ENCODE results near the gene BACH1.
"Not testable (repeated sequence)": the region's sequence is repeated elsewhere in the genome, so short reads cannot be mapped to it uniquely, and the experiment has no call there.

BACH1 gene

DNA sequence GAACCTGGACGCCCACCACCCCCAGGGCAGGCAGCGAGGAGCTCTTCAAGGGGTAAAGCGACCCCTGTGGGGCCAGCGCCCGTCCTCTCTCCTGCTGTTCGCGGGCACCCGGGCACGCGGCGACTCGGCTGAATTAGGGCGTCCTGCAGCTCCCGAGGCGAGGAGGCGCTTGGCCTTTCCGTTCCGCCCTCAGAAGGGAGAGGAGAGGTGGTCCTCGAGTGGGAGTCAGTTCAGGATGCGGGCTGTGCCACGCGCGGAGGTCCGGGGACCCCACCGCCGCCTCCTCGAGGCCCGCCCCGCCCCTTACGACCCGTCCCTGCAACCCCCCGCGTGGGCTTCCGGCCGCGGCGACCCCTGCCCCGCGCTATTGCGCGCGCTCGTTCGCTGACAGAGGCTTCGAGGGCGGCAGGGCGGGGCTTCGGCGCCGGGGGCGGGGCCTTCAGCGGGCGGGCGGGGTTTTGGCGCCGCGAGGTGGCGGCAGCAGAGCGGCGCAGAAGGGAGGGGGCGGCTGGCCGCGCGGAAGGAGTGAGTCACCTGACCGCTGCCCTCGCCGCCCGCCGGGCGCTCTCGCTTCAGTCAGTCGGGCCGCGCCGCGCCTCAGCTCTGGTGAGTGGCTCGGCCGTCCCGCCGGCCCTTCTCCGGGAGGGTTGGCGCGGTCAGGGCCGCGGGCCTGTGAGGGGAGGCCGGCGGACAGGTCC is at the start of gene BACH1:
BACH1 (plus strand) TSS at position 575 of the 698 bp plus-strand sequence. CDS start 22,359 bp downstream, outside the sequence.
- peak; percentile 76 to 89 for DNase-seq (ENCODE audit: low read depth in 1 of 2, low spot score in 1 of 2)

- DNase-seq (ENCODE audit: low read depth in 1 of 2, low spot score in 1 of 2) = not testable (repeated sequence)
Observed at GRCh38 chr21:29249289-29249688, 49.4 kb upstream of the BACH1 start.

GRCh38 chr21:29250636-29251035 is 48.1 kb upstream of the BACH1 start:
- no peak for DNase-seq (ENCODE audit: low read depth in 1 of 2, low spot score in 1 of 2)

GRCh38 chr21:29253861-29254260 is 44.9 kb upstream of the BACH1 start:
- not testable (repeated sequence) for DNase-seq (ENCODE audit: low read depth in 1 of 2, low spot score in 1 of 2)

- no peak for DNase-seq (ENCODE audit: low read depth in 1 of 2, low spot score in 1 of 2)
Observed at GRCh38 chr21:29254550-29254949, 44.2 kb upstream of the BACH1 start.

- no peak for DNase-seq (ENCODE audit: low read depth in 1 of 2, low spot score in 1 of 2)
Observed at GRCh38 chr21:29256126-29256910, 42.4 kb upstream of the BACH1 start.

DNA sequence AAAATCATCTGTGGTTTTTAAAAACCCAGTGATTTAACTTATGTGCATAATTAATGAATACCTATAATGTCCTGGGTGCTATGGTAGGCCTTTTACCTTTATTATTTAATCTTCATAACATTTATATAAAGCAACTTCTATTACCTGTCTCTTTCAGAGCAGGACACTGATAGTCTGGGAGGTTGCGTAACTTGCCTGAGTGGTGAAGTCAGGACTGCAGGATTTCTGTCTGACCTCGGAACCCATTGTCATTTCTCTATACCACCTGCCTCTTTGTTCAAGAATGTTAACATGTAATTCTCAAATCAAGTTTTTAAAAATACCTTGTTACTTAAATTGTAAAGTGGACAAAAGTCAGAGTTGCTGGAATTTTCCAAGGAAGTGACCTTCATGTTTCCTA is 41.0 kb upstream of the BACH1 start:
- DNase-seq (ENCODE audit: low read depth in 1 of 2, low spot score in 1 of 2) = no peak

DNA sequence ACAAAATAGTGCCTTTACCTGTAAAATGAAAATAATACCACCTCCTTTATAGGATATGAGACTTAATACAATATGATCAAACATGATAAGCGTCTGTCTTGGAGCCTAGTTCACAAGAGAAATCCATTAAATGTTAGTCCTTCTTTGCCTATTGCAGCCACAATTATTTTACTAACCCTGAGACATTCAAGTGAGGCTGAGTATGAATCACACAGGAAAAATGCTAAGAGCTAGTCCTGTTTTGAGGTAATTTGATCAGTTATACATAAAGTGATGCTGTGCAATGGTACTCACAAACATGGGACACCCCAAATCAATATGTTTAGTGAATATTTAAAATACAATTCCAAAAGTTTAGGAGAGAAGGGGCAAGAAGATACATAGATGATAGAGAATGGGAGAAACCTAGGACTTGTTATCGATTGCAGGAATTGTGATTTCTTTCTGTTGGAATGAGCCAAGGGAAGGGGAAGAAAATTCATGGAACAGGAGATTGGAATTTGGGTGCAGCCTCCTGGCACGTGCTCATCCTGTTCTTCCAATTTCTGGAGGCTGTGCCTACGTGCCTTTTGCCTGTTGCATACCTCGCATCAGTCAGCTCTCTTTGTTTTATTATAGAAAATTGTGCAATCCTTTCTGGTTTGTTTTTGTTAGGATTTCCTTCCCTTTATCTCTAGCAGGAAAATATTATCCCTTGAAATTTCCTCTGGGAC is 39.9 kb upstream of the BACH1 start:
- no peak for DNase-seq (ENCODE audit: low read depth in 1 of 2, low spot score in 1 of 2)

GRCh38 chr21:29260461-29260860 is 38.3 kb upstream of the BACH1 start:
- DNase-seq (ENCODE audit: low read depth in 1 of 2, low spot score in 1 of 2) = no peak

DNA sequence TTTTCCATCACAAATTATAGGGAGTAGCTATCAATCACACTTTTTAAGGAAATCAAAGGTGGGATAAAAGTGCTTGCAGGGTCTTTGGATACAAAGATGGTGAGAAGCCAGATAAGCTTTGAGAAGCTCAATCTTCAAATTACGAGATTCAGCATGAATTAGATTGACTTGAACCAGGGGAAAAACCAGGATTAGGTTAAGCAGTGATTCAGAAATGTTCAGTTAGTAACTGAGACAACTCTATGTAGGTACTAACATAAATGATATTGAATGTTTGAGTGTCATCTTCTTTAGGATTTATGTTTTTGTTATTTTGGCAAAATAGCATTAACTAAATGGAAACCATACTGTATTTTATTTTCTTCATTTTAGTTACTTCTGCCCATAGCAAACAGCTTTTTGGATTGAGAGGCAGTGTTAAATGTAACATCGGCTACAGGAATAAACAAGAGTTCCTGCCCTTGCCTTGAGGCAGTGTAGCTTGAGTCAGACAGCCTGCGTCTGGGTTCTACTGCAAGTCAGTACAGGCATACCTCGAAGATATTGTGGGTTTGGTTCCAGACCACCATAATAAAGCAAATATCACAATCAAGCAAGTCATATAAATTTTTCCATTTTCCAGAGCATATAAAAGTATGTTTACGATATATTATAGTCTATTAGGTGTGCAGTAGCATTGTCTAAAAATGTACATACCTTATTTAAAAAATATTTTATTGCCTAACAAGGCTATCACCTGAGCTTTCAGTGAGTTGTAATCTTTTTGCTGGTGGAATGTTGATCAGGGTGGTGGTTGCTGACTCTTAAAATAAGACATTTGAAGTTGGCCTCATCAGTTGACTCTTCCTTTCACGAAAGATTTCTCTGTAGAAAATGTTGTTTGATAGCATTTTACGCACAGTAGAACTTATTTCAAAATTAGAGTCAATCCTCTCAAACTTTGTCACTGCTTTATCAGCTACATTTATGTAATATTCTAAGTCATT is 36.9 kb upstream of the BACH1 start:
- no peak for DNase-seq (ENCODE audit: low read depth in 1 of 2, low spot score in 1 of 2)

DNA sequence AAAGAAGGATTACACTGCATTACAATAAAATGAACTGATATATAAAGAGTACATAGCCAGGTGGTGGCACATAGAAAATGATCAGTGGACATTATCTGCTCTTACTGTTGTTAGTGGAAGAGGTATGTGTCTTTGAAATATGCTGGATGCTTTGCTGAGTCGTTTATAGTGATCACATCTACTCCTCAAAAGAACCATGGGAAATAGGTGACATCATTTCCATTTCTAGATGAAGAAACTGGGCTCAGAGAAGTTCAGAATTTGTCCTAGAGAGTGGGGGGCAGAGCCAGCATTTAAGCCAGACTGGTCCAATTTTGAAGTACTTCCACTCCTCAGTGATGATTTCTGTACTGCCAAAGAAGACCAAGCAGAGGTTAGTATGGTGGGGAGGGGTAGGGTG is 34.0 kb upstream of the BACH1 start:
- DNase-seq (ENCODE audit: low read depth in 1 of 2, low spot score in 1 of 2) = no peak

- DNase-seq (ENCODE audit: low read depth in 1 of 2, low spot score in 1 of 2) = peak in 1 of 2 donors; percentile 12
Observed at GRCh38 chr21:29265690-29266479, 32.8 kb upstream of the BACH1 start.

DNA sequence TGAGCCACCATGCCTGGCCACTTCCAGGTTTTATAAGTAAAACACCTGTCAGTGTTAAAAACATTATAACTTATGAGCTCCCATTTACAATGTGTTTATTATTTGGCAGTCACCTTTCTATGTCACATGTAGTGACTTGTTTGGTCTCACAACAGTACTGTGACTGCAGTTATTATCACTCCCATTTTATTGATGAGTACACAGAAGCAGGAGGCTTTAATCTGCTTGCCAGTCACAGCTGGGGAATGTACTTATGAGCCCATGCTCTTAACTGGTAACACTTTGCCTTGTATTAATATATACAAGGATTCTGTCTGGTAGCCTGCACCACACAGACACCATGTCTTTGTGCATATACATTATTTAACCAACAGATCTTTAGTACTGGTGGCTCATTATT is 31.1 kb upstream of the BACH1 start:
- DNase-seq (ENCODE audit: low read depth in 1 of 2, low spot score in 1 of 2) = no peak

DNA sequence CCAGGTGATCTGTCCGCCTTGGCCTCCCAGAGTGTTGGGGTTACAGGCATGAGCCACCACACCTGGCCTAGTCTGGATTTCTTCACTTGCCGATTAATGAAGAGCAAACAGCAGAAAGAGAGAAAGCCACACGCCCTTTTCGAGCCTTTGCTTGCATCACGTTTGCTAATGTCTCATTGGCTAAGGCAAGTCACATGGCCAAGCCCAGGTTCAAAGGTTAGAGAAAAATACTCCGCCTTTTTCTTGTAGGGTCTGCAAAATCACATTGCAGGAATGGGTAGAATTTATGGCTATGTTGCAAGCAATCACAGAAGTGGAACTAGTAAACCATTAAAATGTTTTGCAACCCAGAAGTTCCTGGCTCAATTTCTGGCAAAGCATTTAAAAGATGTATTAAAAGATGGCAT is 26.8 kb upstream of the BACH1 start:
- DNase-seq (ENCODE audit: low read depth in 1 of 2, low spot score in 1 of 2) = no peak

DNA sequence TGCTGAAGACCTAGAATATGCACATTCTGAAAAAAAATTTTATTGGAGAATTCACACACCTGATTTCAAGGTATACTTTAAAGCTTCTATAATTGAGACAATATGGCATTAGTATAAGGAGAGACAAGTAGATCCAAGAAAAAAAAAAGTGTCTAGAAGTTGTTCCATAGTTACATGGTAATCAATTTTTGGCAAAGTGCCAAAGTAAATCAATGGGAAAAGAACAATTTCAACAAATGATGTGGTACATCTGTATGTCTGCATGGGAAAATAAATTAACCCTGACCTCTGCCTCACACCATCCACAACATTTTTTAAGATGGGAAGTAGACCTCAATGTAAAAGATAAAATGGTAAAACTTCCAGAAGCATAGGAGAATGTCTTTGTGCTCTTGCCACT is 21.3 kb upstream of the BACH1 start:
- DNase-seq (ENCODE audit: low read depth in 1 of 2, low spot score in 1 of 2) = no peak

- DNase-seq (ENCODE audit: low read depth in 1 of 2, low spot score in 1 of 2) = no peak
Observed at GRCh38 chr21:29279558-29279957, 19.2 kb upstream of the BACH1 start.

DNA sequence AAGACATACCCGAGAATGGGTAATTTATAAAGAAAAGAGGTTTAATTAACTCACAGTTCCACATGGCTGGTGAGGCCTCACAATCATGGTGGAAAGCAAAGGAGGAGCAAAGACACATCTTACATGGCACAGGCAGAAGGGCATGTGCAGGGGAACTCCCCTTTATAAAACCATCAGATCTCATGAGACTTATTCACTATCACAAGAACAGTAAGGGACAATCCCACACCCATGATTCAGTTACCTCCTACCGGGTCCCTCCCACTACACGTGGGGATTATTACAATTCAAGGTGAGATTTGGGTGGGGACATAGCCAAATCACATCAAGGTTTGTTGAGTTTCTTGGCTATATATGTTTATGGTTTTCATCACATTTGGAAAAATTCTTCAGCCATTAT is 16.9 kb upstream of the BACH1 start:
- not testable (repeated sequence) for DNase-seq (ENCODE audit: low read depth in 1 of 2, low spot score in 1 of 2)

GRCh38 chr21:29287383-29287782 is 11.3 kb upstream of the BACH1 start:
- DNase-seq (ENCODE audit: low read depth in 1 of 2, low spot score in 1 of 2) = no peak

GRCh38 chr21:29288239-29288638 is 10.5 kb upstream of the BACH1 start:
- no peak for DNase-seq (ENCODE audit: low read depth in 1 of 2, low spot score in 1 of 2)

- DNase-seq (ENCODE audit: low read depth in 1 of 2, low spot score in 1 of 2) = no peak
Observed at GRCh38 chr21:29289317-29289716, 9.4 kb upstream of the BACH1 start.

All from stimulated activated CD4-positive, alpha-beta T cell treated with anti-CD3 and anti-CD28 coated beads, Interleukin-15, amount 100 ng/mL, for 1 hour (primary cell).